ENCODE data around the gene CLEC18A.
"Not testable (repeated sequence)": the region's sequence is repeated elsewhere in the genome, so short reads cannot be mapped to it uniquely, and the experiment has no call there.

The CLEC18A gene

GRCh38 chr16:69951017-69951671 is at the start of gene CLEC18A:
Gene CLEC18A, plus strand, starts transcription at chr16:69951334. Its CDS starts 33 bp downstream, at chr16:69951367.
- not testable (repeated sequence) for DNase-seq

- DNase-seq = no peak
Measured at GRCh38 chr16:69903865-69904415, 47.2 kb upstream of the CLEC18A start.

DNA sequence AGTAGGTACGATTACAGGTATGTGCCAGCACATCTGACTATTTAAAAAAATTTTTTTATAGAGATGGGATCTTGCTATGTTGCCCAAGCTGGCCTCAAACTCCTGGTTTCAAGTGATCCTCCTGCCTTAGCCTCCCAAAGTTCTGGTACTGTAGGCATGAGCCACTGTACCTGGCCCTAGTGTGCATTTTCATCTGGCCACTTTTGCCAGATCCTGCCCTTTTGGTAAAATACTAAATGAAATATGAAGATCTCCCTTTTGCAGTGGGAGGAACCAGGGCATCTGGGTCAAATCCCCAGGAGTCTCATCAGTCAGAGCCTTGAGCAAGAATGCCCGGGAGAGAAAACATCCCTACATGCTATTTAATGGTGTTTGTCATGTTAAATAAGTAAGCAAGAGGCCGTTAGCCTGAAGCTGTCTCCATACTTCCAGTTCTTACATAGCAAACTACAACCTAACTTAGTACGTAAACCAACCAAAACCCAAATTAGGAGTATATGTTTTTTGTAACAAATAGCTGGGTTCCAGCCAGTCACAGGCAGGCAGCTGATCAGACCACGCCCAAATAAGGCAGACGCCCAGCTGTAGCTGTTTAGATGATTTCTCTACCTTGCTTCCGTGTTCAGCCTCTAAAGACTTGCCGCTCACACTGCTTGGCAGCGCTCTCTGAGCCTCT is 46.5 kb upstream of the CLEC18A start:
- no peak for DNase-seq

DNA sequence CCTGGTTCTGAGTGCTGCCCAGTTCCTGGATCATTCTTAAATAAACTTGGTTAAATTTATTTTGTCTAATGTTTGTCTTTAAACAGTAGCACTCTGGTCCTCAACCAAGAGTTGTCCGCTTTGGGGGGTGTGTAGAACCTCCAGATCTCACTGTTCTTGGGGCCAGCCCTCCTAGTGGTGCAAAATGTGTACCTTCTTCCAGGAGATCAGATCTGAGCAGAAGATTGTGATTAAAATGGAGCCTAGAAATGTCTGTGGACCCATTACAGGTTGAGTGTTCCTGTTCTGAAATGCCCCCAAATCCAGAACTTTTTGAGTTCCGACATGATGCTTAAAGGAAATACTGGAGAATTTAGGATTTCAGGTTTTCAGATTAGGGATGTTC is 46.0 kb upstream of the CLEC18A start:
- no peak for DNase-seq

GRCh38 chr16:69906838-69907401 is 44.2 kb upstream of the CLEC18A start:
- no peak for DNase-seq

DNA sequence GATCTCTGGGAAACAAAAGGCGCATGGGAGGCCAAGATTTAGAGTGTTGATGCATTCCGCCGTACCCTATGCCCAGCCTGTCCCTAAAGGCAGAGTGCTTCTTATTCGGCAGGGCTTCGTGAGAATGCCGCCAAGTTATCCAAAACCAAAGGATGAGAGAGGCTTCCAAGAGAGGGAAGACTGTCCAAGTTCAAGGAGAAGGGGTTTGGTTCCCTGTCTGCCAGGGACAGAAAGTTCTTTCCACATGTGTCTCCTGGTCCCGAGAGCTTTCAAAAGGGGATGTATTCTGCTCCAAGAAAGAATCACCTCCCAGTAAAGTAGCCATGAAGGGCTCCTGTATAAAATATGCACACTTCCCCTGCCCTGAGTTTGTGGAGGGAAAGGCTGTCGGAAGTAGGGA is 42.1 kb upstream of the CLEC18A start:
- DNase-seq = no peak

DNA sequence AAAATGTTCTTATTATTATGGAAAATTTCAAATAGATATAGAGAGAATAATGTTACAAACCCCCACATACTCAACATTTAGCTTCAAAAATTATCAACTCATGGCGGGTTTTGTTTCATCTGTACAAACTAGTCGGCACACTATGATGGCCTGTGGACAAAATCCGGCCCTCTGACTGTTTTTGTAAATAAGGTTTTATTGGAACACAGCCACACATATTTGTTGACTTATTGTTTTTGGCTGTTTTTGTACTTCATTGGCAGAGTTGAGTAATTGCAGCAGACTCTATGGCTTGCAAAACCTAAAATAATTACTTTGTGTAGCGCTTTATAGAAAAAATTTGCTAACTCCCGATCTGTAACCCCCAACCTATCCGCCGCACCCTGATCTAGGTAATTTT is 41.4 kb upstream of the CLEC18A start:
- DNase-seq = no peak

DNA sequence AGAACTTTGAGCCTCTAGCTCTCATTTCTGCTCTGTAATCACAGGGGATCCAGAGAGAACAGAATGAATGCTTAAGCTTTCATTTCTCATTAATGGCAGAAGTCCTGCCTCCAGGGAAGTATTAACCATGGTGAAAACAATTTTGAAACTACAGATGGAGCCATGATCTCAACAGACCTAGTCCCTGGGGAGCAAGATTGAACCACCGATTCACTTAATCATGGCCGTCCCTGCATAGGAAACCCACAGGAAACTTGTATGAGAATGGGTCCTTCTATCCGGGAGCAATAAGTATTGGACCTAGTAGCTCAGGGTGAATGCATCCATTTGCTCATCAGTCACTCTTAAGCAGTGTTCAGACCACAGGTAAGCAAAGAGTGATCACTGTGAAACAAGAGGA is 40.2 kb upstream of the CLEC18A start:
- no peak for DNase-seq

GRCh38 chr16:69916462-69916861 is 34.7 kb upstream of the CLEC18A start:
- no peak for DNase-seq

- DNase-seq = no peak
Measured at GRCh38 chr16:69917311-69917710, 33.8 kb upstream of the CLEC18A start.

- DNase-seq = no peak
Measured at GRCh38 chr16:69917739-69918138, 33.4 kb upstream of the CLEC18A start.

DNA sequence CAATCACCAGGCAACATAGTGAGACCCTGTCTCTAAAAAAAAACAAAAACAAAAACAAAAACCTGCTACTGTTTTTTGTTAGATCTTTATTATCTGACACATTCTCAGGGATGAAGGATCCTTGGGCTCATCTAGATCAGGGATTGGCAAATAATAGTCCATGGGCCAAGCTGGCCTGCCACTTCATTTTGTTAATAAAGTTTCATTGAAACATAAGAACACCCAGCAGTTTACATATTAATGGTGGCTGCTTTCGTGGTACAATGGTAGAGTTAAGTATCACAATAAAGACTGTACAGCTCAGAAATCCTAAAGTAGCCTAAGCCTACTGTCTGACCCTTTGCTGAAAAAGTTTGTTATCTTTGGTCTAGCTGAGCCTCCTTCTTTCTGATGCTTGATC is 32.9 kb upstream of the CLEC18A start:
- no peak for DNase-seq

GRCh38 chr16:69921127-69921526 is 30.0 kb upstream of the CLEC18A start:
- no peak for DNase-seq

GRCh38 chr16:69922200-69922599 is 28.9 kb upstream of the CLEC18A start:
- no peak for DNase-seq

- no peak for DNase-seq
Measured at GRCh38 chr16:69924041-69924775, 26.9 kb upstream of the CLEC18A start.

GRCh38 chr16:69924777-69925191 is 26.4 kb upstream of the CLEC18A start:
- no peak for DNase-seq

GRCh38 chr16:69925311-69925710 is 25.8 kb upstream of the CLEC18A start:
- no peak for DNase-seq

GRCh38 chr16:69926241-69926640 is 24.9 kb upstream of the CLEC18A start:
- DNase-seq = no peak

DNA sequence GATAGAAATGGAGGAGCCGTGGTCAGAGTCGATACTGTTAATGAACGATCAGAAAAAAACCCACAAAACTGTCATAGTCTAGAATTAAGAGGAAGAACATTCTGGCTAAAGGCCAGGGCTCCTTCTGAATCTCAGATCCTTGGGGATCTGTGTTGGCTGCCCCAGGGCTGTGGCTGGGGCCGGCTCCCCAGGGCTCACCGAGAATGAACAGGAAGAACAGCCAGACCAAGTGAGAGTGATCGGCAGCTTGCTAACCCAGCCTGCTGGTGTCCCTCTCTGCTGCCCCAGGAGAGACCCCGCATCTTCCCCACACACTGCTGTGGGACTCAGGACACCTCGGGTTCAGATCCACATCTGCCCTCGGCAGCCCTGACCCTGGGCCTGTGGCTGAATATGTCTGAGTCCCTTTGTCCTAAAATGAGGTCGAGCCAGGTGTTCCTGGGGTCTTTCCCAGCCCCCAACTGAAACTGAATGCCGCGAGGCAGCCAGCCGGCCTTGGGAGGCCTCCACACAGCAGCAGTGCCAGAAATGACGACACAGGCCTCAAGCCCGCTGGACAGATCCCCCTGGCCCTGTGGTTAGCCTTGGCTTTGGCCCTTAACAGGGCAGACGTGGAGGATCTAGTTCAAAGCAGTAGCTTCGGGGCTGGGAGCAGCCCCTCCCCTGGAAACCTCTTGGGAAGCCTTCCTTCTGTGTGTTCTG is 23.9 kb upstream of the CLEC18A start:
- DNase-seq = no peak

DNA sequence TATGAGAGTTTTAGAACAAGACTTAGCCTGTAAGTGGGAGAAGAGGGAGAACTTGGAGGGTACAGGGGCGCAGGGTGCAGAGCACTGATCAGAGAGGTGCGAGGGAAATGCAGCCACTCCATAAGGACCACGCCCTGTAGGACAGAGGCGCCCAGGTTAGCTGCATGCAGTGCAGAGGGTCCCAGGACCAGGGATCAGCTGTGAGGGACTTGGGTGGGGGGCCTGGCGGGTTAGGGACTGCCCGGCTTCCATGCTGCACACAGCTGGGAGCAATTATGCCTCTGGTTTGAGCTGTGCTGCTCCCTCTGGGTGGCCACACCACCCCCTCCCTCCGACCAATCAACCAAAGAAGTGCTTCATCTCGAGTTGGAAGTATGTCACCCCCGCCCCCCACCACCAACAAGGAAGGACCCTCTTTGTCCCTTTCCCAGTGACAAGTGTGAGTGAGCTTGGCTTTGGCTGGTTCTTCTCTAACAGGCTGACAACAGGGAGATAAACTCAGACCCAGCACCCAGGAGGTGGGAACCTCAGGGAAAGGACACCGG is 22.2 kb upstream of the CLEC18A start:
- DNase-seq = no peak

GRCh38 chr16:69929480-69929879 is 21.7 kb upstream of the CLEC18A start:
- DNase-seq = no peak

DNA sequence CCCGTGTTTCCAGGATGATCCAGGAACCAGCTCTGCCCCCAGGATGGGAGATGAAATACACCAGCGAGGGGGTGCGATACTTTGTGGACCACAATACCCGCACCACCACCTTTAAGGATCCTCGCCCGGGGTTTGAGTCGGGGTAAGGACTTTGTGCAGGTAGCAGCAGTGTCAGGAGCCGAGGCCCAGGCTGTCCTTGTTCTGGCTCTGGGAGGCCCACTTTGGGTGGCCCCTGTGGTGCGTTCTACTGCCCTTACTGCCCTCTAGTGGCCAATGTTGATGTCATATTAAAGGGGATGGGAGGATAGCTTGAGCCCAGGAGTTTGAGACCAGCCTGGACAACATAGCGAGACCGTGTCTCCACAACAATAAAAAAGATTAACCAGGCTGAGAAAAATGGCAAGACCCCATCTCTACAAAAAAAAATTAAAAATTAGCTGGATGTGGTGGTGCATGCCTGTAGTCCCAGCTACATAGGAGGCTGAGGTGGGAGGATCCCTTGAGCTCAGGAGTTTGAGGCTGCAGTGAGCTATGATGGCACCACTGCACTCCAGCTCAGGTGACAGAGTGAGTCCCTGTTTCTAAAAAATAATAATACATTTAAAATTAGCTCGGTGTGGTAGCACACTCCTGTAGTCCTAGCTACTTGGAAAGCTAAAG is 20.9 kb upstream of the CLEC18A start:
- DNase-seq = peak; percentile 71

All from DMS53 (cell line).